Measurements from ENCODE around the gene SH2D4B.

GRCh38 chr10:80664071-80664680 is 126.5 kb downstream of the SH2D4B start:
- no peak for TF ChIP-seq ZNF565 (CRISPR knock-in tag; conservative IDR thresholded peaks at IDR 0.05; ENCODE audit: low read depth)
- TF ChIP-seq CSDC2 (CRISPR knock-in tag; IDR thresholded peaks at IDR 0.05), result no peak
- no peak for TF ChIP-seq ZFP30 (CRISPR knock-in tag; IDR thresholded peaks at IDR 0.05)
- TF ChIP-seq ARNTL (CRISPR knock-in tag; IDR thresholded peaks at IDR 0.05; ENCODE audit: borderline replicate concordance, low read depth), result no peak
- TF ChIP-seq ISL1 (CRISPR knock-in tag; IDR thresholded peaks at IDR 0.05), result no peak
- TF ChIP-seq, protein P1, sequence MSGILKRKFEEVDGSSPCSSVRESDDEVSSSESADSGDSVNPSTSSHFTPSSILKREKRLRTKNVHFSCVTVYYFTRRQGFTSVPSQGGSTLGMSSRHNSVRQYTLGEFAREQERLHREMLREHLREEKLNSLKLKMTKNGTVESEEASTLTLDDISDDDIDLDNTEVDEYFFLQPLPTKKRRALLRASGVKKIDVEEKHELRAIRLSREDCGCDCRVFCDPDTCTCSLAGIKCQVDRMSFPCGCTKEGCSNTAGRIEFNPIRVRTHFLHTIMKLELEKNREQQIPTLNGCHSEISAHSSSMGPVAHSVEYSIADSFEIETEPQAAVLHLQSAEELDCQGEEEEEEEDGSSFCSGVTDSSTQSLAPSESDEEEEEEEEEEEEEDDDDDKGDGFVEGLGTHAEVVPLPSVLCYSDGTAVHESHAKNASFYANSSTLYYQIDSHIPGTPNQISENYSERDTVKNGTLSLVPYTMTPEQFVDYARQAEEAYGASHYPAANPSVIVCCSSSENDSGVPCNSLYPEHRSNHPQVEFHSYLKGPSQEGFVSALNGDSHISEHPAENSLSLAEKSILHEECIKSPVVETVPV (CRISPR knock-in tag; IDR thresholded peaks at IDR 0.05), result no peak
- TF ChIP-seq TOX (CRISPR knock-in tag; IDR thresholded peaks at IDR 0.05; ENCODE audit: borderline replicate concordance), result no peak
